Measurements from ENCODE around the gene NRXN3. TPM values are rescaled to one million over a fixed set of nuclear protein-coding genes. Genes with fewer than 3 reads are reported as not detected.

Gene NRXN3
- total and polyA plus RNA-seq, 2 of the 13 experiments (the other 11 are each of a cell fraction or from before 2014, with no cell fraction given): 0.03 TPM; not detected in 1

DNA sequence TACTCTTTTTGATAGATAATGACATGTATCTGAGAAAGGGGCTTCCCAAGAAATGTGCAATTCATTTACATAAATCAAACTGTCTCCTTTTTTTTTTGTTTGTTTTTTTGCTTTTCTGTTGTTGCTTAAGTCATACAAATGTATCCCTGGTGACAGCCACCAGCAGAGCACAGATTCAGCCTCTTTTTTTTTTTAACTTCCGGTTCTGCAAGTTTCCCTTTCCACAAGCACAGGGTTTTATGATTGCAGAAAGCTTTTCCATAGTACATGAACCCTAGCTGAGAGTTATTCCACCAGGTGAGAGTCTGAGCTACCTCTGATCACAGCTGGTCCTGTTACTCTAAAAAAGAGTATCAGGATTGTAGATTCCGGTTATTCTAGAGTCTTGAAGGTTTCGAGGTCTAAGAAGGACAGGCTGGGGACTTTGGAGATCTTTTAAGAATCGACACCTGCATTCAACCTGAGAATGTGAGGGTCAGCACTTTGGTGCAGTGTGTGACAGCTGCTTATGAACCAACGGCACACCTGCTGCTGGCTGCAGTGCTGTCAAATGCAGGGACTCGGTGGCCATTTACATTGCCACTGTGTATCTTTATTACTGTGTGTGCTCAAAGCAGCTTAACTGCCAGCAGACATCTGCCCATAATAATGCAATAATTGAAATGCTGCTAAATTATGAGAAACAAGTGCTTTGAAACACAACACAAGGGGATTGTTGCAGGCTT is 551.7 kb downstream of the NRXN3 start:
- in situ Hi-C loops (cut with HindIII; ENCODE audit: extremely low pct_ligation_motif_present, low pct_unique_long_range_greater_than_20kb): no loop called here

DNA sequence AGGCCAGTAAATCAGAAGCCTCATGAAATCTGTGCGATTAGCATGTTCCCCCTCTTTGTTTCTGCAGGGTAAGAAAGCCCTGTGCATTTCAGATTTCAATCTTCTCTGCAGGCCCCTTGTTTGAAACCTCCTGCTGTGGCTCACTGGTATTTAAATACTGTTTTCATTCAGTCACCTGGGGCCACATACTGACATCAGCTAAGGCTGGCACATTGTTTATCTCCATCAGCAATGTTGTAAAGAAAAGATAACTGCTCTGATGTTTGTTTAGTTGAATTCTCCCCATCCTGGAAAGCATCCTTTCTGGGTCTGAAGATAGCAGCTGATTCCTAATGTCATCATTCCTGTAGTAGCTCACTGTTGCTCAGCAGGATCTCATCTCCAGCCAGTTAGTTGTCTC is 554.9 kb downstream of the NRXN3 start:
- DNase-seq (ENCODE audit: low spot score) (no peak), FAIRE-seq (no peak), ATAC-seq (no peak)
- BruUV-seq (replicated peaks): no TSS peak
- ChIA-PET POLR2A (no interaction called here), CTCF (ENCODE audit: low intra/inter-chr PET ratio, low total read pairs) (no interaction called here)
- in situ Hi-C loops (cut with HindIII; ENCODE audit: extremely low pct_ligation_motif_present, low pct_unique_long_range_greater_than_20kb): no loop called here
- no peak overlapping the region for H3K4me2 ChIP-seq (ENCODE audit: low read depth, low read length)
- H3K9me3 ChIP-seq (ENCODE audit: low read length): no peaks in the 10 kb centered on the region
- H3K79me2 ChIP-seq (ENCODE audit: insufficient read depth, low read length): no peaks in the 10 kb centered on the region
- 0% methylated on average over 1 of the region's 1 CpG for WGBS (ENCODE audit: low lambda C conversion rate)
- H4K20me1 ChIP-seq (ENCODE audit: insufficient read depth, low read length): no peaks in the 10 kb centered on the region
- no peaks in the 10 kb centered on the region for H3K4me1 ChIP-seq (ENCODE audit: insufficient read depth, low read length)
- intact Hi-C loops (cut with micrococcal nuclease; ENCODE audit: unreplicated experiment): no loop called here
- H3K36me3 ChIP-seq (replicated peaks in 1 of 2; ENCODE audit: control insufficient read depth in 1 of 2, insufficient read depth in 2 of 2, low read length in 2 of 2): no peaks in the 10 kb centered on the region
- no peak overlapping the region for H2AFZ ChIP-seq (ENCODE audit: low read length)
- no peaks in the 10 kb centered on the region for H3K27me3 ChIP-seq (ENCODE audit: control insufficient read depth in 1 of 2, insufficient read depth in 2 of 2, low read length in 2 of 2)
- H3K27ac ChIP-seq (ENCODE audit: extremely low read length, insufficient read depth, low read length): no peak overlapping the region
- H3K4me3 ChIP-seq (replicated peaks in 1 of 3; ENCODE audit: insufficient read depth in 1 of 3, low read depth in 2 of 3, low read length in 3 of 3): no peak overlapping the region
- H3K9ac ChIP-seq (ENCODE audit: insufficient read depth, low read depth, low read length): no peak overlapping the region
- TF ChIP-seq ZNF749 (CRISPR knock-in tag; IDR thresholded peaks at IDR 0.05; ENCODE audit: borderline replicate concordance): no peak
- no peak for TF ChIP-seq SRF (IDR thresholded peaks at IDR 0.05; ENCODE audit: low read depth, low read length)
- no peak for TF ChIP-seq TAF15 (IDR thresholded peaks at IDR 0.05; ENCODE audit: low read depth, low read length, poor library complexity, severe bottlenecking)
- TF ChIP-seq KLF12 (CRISPR knock-in tag; IDR thresholded peaks at IDR 0.05; ENCODE audit: borderline replicate concordance): no peak
- no peak for TF ChIP-seq ZNF616 (CRISPR knock-in tag; IDR thresholded peaks at IDR 0.05; ENCODE audit: low read depth)
- TF ChIP-seq ZNF761 (CRISPR knock-in tag; conservative IDR thresholded peaks at IDR 0.05): no peak
- TF ChIP-seq ZNF850 (CRISPR knock-in tag; conservative IDR thresholded peaks at IDR 0.05): no peak
- TF ChIP-seq, protein P1, sequence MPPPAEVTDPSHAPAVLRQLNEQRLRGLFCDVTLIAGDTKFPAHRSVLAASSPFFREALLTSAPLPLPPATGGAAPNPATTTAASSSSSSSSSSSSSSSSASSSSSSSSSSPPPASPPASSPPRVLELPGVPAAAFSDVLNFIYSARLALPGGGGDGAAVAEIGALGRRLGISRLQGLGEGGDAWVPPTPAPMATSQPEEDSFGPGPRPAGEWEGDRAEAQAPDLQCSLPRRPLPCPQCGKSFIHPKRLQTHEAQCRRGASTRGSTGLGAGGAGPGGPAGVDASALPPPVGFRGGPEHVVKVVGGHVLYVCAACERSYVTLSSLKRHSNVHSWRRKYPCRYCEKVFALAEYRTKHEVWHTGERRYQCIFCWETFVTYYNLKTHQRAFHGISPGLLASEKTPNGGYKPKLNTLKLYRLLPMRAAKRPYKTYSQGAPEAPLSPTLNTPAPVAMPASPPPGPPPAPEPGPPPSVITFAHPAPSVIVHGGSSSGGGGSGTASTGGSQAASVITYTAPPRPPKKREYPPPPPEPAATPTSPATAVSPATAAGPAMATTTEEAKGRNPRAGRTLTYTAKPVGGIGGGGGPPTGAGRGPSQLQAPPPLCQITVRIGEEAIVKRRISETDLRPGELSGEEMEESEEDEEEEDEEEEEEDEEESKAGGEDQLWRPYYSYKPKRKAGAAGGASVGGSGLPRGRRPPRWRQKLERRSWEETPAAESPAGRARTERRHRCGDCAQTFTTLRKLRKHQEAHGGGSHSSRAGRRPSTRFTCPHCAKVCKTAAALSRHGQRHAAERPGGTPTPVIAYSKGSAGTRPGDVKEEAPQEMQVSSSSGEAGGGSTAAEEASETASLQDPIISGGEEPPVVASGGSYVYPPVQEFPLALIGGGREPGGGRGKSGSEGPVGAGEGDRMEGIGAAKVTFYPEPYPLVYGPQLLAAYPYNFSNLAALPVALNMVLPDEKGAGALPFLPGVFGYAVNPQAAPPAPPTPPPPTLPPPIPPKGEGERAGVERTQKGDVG (CRISPR knock-in tag; IDR thresholded peaks at IDR 0.05; ENCODE audit: borderline replicate concordance): no peak
- TF ChIP-seq, protein P2, sequence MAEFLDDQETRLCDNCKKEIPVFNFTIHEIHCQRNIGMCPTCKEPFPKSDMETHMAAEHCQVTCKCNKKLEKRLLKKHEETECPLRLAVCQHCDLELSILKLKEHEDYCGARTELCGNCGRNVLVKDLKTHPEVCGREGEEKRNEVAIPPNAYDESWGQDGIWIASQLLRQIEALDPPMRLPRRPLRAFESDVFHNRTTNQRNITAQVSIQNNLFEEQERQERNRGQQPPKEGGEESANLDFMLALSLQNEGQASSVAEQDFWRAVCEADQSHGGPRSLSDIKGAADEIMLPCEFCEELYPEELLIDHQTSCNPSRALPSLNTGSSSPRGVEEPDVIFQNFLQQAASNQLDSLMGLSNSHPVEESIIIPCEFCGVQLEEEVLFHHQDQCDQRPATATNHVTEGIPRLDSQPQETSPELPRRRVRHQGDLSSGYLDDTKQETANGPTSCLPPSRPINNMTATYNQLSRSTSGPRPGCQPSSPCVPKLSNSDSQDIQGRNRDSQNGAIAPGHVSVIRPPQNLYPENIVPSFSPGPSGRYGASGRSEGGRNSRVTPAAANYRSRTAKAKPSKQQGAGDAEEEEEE (CRISPR knock-in tag; IDR thresholded peaks at IDR 0.05; ENCODE audit: borderline replicate concordance): no peak

More for the DNA sequence above, 551.7 kb downstream of the NRXN3 start:
- Histone ChIP-seq H3K4me2 (ENCODE audit: low read depth, low read length) (no peak overlapping the region), H2AFZ (ENCODE audit: low read length) (no peak overlapping the region), H4K20me1 (ENCODE audit: insufficient read depth, low read length) (no peaks in the 10 kb centered on the region), H3K27ac (ENCODE audit: extremely low read length, insufficient read depth, low read length) (no peak overlapping the region), H3K36me3 (replicated peaks in 1 of 2; ENCODE audit: control insufficient read depth in 1 of 2, insufficient read depth in 2 of 2, low read length in 2 of 2) (no peaks in the 10 kb centered on the region), H3K27me3 (ENCODE audit: control insufficient read depth in 1 of 2, insufficient read depth in 2 of 2, low read length in 2 of 2) (no peaks in the 10 kb centered on the region), H3K4me3 (replicated peaks in 1 of 3; ENCODE audit: insufficient read depth in 1 of 3, low read depth in 2 of 3, low read length in 3 of 3) (no peak overlapping the region), H3K9ac (ENCODE audit: insufficient read depth, low read depth, low read length) (no peak overlapping the region), H3K4me1 (ENCODE audit: insufficient read depth, low read length) (no peaks in the 10 kb centered on the region), H3K79me2 (ENCODE audit: insufficient read depth, low read length) (no peaks in the 10 kb centered on the region), H3K9me3 (ENCODE audit: low read length) (no peaks in the 10 kb centered on the region)
- no TSS peak for BruUV-seq (replicated peaks)
- FAIRE-seq (no peak), DNase-seq (ENCODE audit: low spot score) (no peak), ATAC-seq (no peak)
- intact Hi-C loops (cut with micrococcal nuclease; ENCODE audit: unreplicated experiment): no loop called here
- POLR2A ChIA-PET: no interaction called here
- TF ChIP-seq RXRA (CRISPR knock-in tag; IDR thresholded peaks at IDR 0.05) (no peak), ZNF782 (CRISPR knock-in tag; IDR thresholded peaks at IDR 0.05; ENCODE audit: borderline replicate concordance) (no peak), MLLT10 (CRISPR knock-in tag; IDR thresholded peaks at IDR 0.05) (no peak)
- CTCF ChIA-PET (ENCODE audit: low intra/inter-chr PET ratio, low total read pairs): no interaction called here
- WGBS (ENCODE audit: low lambda C conversion rate): 0% methylated on average over 4 of the region's 6 CpGs

All from HepG2 (cell line).